Gastrocnemius medialis (tissue), 4 donors: ENCODE data around the gene DOCK10. TPM values are rescaled to one million over a fixed set of nuclear protein-coding genes. Genes with fewer than 3 reads are reported as not detected.

ENCODE experiments used
- ATAC-seq, 2 donors: fragments of 150-250 bp; one replicate each; pipeline ENCODE4 v1.9.1; 2016
- DNase-seq, 2 donors: peaks; one replicate each; pipeline ENCODE4 v3.0.0-alpha.2; 2019
- H3K27ac ChIP-seq, 4 donors: fragments of 200-600 bp; sonication (generic); 1 replicate in 1 of 4; 2 replicates in 3 of 4; pipeline ENCODE4 v1.5.1; 2016 to 2018; ENCODE audit warnings: mild to moderate bottlenecking in 2 of 4, moderate library complexity in 1 of 4
- H3K27me3 ChIP-seq, 3 donors: fragments of 200-600 bp; sonication (generic) in 2 of 3; 1 replicate in 1 of 3; 2 replicates in 2 of 3; pipeline versions ENCODE4 v1.5.1 to v1.6.0; 2016 to 2019; ENCODE audit warnings: mild to moderate bottlenecking in 1 of 3, moderate library complexity in 1 of 3
- H3K36me3 ChIP-seq, 2 donors: fragments of 200-600 bp; sonication (generic) in 1 of 2; one replicate each; pipeline ENCODE4 v1.5.1; 2017 to 2018
- H3K4me1 ChIP-seq, 2 donors: fragments of 200-600 bp; sonication (generic) in 1 of 2; one replicate each; pipeline ENCODE4 v1.5.1; 2016 to 2017; ENCODE audit warnings: mild to moderate bottlenecking in 2 of 2
- H3K4me3 ChIP-seq, 4 donors: fragments of 200-600 bp; sonication (generic) in 3 of 4; 1 replicate in 1 of 4; 2 replicates in 3 of 4; pipeline ENCODE4 v1.5.1; 2016 to 2019; ENCODE audit warnings: mild to moderate bottlenecking in 2 of 4
- H3K9me3 ChIP-seq, 3 donors: fragments of 200-600 bp; sonication (generic) in 2 of 3; 1 replicate in 1 of 3; 2 replicates in 2 of 3; pipeline ENCODE4 v1.5.1; 2016 to 2019
- CTCF ChIP-seq, 5 experiments: fragments of 450-650 bp in 3 of 5; fragments of 200-600 bp in 2 of 5; sonication (generic) in 2 of 5; IDR thresholded peaks in 4 of 5; conservative IDR thresholded peaks in 1 of 5; 1 replicate in 4 of 5; 2 replicates in 1 of 5; pipeline ENCODE4 v1.5.1; 2016 to 2019; ENCODE audit warnings: antibody characterized with exemption in 5 of 5, mild to moderate bottlenecking in 3 of 5, moderate library complexity in 3 of 5
- POLR2A ChIP-seq, 2 donors: fragments of 450-650 bp; IDR thresholded peaks; one replicate each; pipeline ENCODE4 v1.6.1; 2017; ENCODE audit warnings: antibody characterized with exemption in 2 of 2, mild to moderate bottlenecking in 2 of 2, moderate library complexity in 2 of 2
- in situ Hi-C, 4 donors: fragments of 200-750 bp; cut with MboI; loops; one replicate each; pipeline versions ENCODE4 v1.15.0 to v1.8.0; 2017; ENCODE audit warnings: low sequenced_read_pairs in 4 of 4
- intact Hi-C: fragments of 100-400 bp; cut with DNase I; formaldehyde crosslinking; loops from one replicate; pipeline ENCODE4 v1.15.1; 2023; ENCODE audit warnings: low total_unique reads
- total RNA-seq, 4 donors: library from RNA; depleted of rRNA; stranded (reverse); fragments of >200 nt; gene quantifications; one replicate each; pipeline versions ENCODE4 v1.1.0 to v1.2.3, GENCODE V29; 2016

The DOCK10 gene
- total RNA-seq, 4 donors from 2014 or later, result 0.97 to 1.9 (median 1.4) TPM

- no peak for ATAC-seq
- H3K36me3 ChIP-seq, result no peaks in the 10 kb centered on the region
- in situ Hi-C loops, result loop anchor here in 2 of 4 donors (25.0 kb wide), 1 partner anchor 437 kb away; no protein-coding TSS in a partner anchor
Measured at GRCh38 chr2:224799691-224800090, 242.6 kb downstream of the DOCK10 start.

DNA sequence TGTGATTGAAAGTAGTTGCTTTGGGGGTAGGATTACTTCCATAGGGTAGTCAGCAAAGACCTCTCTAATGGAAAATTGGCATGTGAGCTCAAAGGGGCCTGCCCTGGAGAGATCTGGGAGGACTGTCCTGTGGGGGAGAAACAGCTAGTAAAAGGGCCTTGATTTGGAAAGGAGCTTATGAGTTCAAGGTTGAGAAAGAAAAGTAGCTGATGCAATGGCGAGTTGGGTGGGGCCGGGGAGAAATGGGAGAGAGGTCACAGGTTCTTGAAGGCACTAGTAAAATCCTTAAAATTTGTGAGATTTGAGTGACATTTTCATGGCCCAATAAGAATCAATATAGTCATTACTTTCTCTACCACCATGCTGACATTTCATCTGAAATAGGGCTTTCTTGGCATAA lies 244.1 kb downstream of the DOCK10 start:
- H3K27me3 ChIP-seq, result no peaks in the 10 kb centered on the region
- in situ Hi-C loops, result loop anchor here in 2 of 4 donors (25.0 kb wide), 1 partner anchor 436 kb away; no protein-coding TSS in a partner anchor
- ATAC-seq (no peak), DNase-seq (no peak)
- no peaks in the 10 kb centered on the region for H3K36me3 ChIP-seq
- TF ChIP-seq POLR2A (IDR thresholded peaks at IDR 0.05), result no peak
- no peak for TF ChIP-seq CTCF (IDR thresholded peaks at IDR 0.05 in 4 of 5, conservative IDR thresholded peaks at IDR 0.05 in 1 of 5)
- H3K4me3 ChIP-seq, result no peak overlapping the region
- H3K4me1 ChIP-seq, result no peaks in the 10 kb centered on the region
- no peak overlapping the region for H3K27ac ChIP-seq
- intact Hi-C loops, result no loop called here
- H3K9me3 ChIP-seq, result no peaks in the 10 kb centered on the region

More at GRCh38 chr2:224799691-224800090, 242.6 kb downstream of the DOCK10 start:
- intact Hi-C loops, result no loop called here
- Histone ChIP-seq H3K27ac (no peak overlapping the region), H3K4me1 (no peaks in the 10 kb centered on the region), H3K4me3 (no peak overlapping the region), H3K27me3 (no peaks in the 10 kb centered on the region), H3K9me3 (no peaks in the 10 kb centered on the region)
- no peak for DNase-seq
- no peak for TF ChIP-seq CTCF (IDR thresholded peaks at IDR 0.05 in 4 of 5, conservative IDR thresholded peaks at IDR 0.05 in 1 of 5)
- no peak for TF ChIP-seq POLR2A (IDR thresholded peaks at IDR 0.05)

DNA sequence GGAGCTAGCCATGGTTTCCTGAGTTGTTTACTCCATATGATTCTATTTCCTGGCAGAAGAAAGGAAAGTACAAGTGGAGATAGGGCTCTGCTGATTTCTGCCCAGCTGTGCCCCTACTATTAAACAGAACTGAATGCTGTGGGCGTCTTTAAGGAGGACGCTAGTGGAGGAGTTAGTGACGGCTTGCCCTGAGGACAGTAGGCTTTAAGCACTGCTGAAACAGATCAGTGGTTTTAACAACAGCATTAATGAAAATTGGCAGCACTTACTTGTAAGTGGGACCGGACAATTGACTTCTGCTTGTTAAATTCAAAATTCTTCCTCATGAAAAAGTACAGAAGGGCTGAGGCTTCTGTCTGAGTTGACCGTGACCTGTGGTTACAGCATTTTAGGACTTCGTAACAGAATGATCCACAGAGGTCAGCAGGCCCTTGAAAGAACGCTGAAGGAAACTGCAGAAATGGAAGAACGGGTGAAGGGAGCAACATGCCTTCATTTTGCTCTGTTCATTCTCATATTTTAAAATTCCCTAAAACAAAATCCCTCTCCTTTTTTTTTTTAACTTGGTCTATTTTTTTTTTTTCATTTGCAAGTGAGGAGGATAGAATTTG lies 245.5 kb downstream of the DOCK10 start:
- DNase-seq, result no peak
- TF ChIP-seq POLR2A (IDR thresholded peaks at IDR 0.05) (no peak), CTCF (IDR thresholded peaks at IDR 0.05 in 4 of 5, conservative IDR thresholded peaks at IDR 0.05 in 1 of 5) (no peak)
- Histone ChIP-seq H3K27me3 (no peaks in the 10 kb centered on the region), H3K9me3 (no peaks in the 10 kb centered on the region), H3K4me3 (no peak overlapping the region), H3K4me1 (no peaks in the 10 kb centered on the region), H3K36me3 (no peaks in the 10 kb centered on the region), H3K27ac (no peak overlapping the region)
- intact Hi-C loops, result no loop called here
- in situ Hi-C loops, result loop anchor here in 2 of 4 donors (25.0 kb wide), 1 partner anchor 434 kb away; no protein-coding TSS in a partner anchor
- no peak for ATAC-seq

DNA sequence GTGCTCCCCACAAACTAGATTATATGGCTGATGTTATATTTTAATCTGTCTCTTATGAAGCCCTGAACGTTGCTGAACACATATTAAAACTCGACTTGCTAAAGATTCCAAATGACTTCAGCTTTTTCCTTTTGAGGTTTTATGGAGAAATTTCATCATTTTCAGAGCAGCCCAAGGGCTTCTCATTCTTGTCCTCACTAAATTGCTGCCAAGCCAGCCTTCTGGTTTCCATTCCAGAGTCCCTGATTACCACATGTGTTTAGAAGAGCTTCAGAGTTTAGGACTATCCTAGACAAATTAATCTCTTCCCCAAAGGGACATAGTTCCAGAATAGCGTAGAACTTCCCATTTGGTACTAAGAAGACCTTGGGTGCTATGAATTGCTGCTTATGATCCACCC lies 248.3 kb downstream of the DOCK10 start:
- ATAC-seq (peak in 1 of 2 donors; percentile 45), DNase-seq (peak in 1 of 2 donors; percentile 31)
- Histone ChIP-seq H3K9me3 (no peaks in the 10 kb centered on the region), H3K4me1 (no peaks in the 10 kb centered on the region), H3K36me3 (no peaks in the 10 kb centered on the region), H3K27ac (no peak overlapping the region), H3K27me3 (no peaks in the 10 kb centered on the region), H3K4me3 (no peak overlapping the region)
- in situ Hi-C loops, result loop anchor here in 2 of 4 donors (25.0 kb wide), 1 partner anchor 432 kb away; no protein-coding TSS in a partner anchor
- intact Hi-C loops, result no loop called here
- TF ChIP-seq POLR2A (IDR thresholded peaks at IDR 0.05) (no peak), CTCF (IDR thresholded peaks at IDR 0.05 in 4 of 5, conservative IDR thresholded peaks at IDR 0.05 in 1 of 5) (no peak)
